Tibial nerve (tissue), 3 donors: ENCODE results near the gene LSAMP.
"Not testable (repeated sequence)": the region's sequence is repeated elsewhere in the genome, so short reads cannot be mapped to it uniquely, and the experiment has no call there.

ENCODE experiments used
- POLR2A ChIP-seq, 2 donors: fragments of 450-650 bp; IDR thresholded peaks; one replicate each; pipeline ENCODE4 v1.6.1; 2017; ENCODE audit warnings: antibody characterized with exemption in 2 of 2, mild to moderate bottlenecking in 2 of 2, moderate library complexity in 2 of 2
- TF ChIP-seq, protein P1 (sequence below), 5 experiments: fragments of 200-600 bp in 3 of 5; fragments of 450-650 bp in 2 of 5; sonication (generic) in 3 of 5; IDR thresholded peaks; one replicate each; pipeline ENCODE4 v1.5.1; 2016 to 2019; ENCODE audit warnings: antibody characterized with exemption in 5 of 5, mild to moderate bottlenecking in 3 of 5, moderate library complexity in 2 of 5

- TF ChIP-seq, protein P1, sequence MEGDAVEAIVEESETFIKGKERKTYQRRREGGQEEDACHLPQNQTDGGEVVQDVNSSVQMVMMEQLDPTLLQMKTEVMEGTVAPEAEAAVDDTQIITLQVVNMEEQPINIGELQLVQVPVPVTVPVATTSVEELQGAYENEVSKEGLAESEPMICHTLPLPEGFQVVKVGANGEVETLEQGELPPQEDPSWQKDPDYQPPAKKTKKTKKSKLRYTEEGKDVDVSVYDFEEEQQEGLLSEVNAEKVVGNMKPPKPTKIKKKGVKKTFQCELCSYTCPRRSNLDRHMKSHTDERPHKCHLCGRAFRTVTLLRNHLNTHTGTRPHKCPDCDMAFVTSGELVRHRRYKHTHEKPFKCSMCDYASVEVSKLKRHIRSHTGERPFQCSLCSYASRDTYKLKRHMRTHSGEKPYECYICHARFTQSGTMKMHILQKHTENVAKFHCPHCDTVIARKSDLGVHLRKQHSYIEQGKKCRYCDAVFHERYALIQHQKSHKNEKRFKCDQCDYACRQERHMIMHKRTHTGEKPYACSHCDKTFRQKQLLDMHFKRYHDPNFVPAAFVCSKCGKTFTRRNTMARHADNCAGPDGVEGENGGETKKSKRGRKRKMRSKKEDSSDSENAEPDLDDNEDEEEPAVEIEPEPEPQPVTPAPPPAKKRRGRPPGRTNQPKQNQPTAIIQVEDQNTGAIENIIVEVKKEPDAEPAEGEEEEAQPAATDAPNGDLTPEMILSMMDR (IDR thresholded peaks at IDR 0.05) = not testable (repeated sequence)
- not testable (repeated sequence) for TF ChIP-seq POLR2A (IDR thresholded peaks at IDR 0.05)
These were observed 661.9 kb downstream of the LSAMP start for GRCh38 chr3:115783426-115783825.
